SK-N-SH treated with all-trans-retinoic acid at 6 μM for 48 hours (cell line): ENCODE results near the gene SMKR1.

ENCODE experiments used
- GLIS3 ChIP-seq: fragments of 250-450 bp; sonication (Bioruptor Pico); IDR thresholded peaks from 2 replicates; pipeline ENCODE4 v1.5.0; 2020; ENCODE audit warnings: mild to moderate bottlenecking, moderate library complexity
- OSR1 ChIP-seq: fragments of 250-450 bp; sonication (Bioruptor Pico); IDR thresholded peaks from 2 replicates; pipeline ENCODE4 v1.8.0; 2022; ENCODE audit warnings: moderate library complexity, mild to moderate bottlenecking, inconsistent platforms
- TOX ChIP-seq: fragments of 250-450 bp; sonication (Bioruptor Pico); IDR thresholded peaks from 2 replicates; pipeline ENCODE4 v1.8.0; 2021; ENCODE audit warnings: mild to moderate bottlenecking, moderate library complexity, borderline replicate concordance
- ZFP3 ChIP-seq: fragments of 250-450 bp; sonication (Bioruptor Pico); IDR thresholded peaks from 2 replicates; pipeline ENCODE4 v1.5.0; 2020; ENCODE audit warnings: mild to moderate bottlenecking, moderate library complexity
- ZFP30 ChIP-seq: fragments of 450-650 bp; formaldehyde crosslinking; IDR thresholded peaks from 2 replicates; pipeline ENCODE4 v1.5.0; 2022; ENCODE audit warnings: mild to moderate bottlenecking, moderate library complexity
- ZNF70 ChIP-seq: fragments of 450-650 bp; formaldehyde crosslinking; IDR thresholded peaks from 2 replicates; pipeline ENCODE4 v1.5.0; 2020; ENCODE audit warnings: mild to moderate bottlenecking, moderate library complexity
- TF ChIP-seq, protein P1 (sequence below): fragments of 250-450 bp; sonication (Bioruptor Pico); IDR thresholded peaks from 2 replicates; pipeline ENCODE4 v1.8.0; 2020; ENCODE audit warnings: mild to moderate bottlenecking, moderate library complexity, borderline replicate concordance
- TF ChIP-seq, protein P2 (sequence below): fragments of 250-450 bp; sonication (Bioruptor Pico); IDR thresholded peaks from 2 replicates; pipeline ENCODE4 v1.5.1; 2021; ENCODE audit warnings: mild to moderate bottlenecking, moderate library complexity
- TF ChIP-seq, protein P3 (sequence below): fragments of 250-450 bp; sonication (Bioruptor Pico); IDR thresholded peaks from 2 replicates; pipeline ENCODE4 v1.5.1; 2020; ENCODE audit warnings: low read depth, mild to moderate bottlenecking, moderate library complexity

DNA sequence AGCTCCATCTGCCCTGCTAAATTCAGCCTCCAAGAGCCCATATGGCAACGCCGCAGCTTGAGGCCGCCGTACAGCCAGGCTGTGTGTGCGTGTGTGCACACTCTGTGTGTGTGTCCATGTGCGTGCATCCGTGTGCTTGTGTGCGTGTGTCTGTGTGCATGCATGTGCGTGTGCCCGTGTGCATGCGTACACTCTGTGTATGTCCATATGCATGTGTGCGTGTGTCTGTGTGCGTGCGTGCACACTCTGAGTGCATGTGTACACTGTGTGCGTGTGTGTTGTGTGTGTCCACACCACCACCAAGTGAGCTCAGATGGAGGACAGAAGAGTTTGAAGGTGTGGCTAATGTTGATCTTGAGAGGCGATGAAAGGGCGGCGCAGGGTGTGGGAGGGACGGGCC, 30.0 kb downstream of the SMKR1 start:
- TF ChIP-seq, protein P1, sequence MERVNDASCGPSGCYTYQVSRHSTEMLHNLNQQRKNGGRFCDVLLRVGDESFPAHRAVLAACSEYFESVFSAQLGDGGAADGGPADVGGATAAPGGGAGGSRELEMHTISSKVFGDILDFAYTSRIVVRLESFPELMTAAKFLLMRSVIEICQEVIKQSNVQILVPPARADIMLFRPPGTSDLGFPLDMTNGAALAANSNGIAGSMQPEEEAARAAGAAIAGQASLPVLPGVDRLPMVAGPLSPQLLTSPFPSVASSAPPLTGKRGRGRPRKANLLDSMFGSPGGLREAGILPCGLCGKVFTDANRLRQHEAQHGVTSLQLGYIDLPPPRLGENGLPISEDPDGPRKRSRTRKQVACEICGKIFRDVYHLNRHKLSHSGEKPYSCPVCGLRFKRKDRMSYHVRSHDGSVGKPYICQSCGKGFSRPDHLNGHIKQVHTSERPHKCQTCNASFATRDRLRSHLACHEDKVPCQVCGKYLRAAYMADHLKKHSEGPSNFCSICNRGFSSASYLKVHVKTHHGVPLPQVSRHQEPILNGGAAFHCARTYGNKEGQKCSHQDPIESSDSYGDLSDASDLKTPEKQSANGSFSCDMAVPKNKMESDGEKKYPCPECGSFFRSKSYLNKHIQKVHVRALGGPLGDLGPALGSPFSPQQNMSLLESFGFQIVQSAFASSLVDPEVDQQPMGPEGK (CRISPR knock-in tag) = no peak
- no peak for TF ChIP-seq TOX
- TF ChIP-seq OSR1 = no peak
- TF ChIP-seq, protein P2, sequence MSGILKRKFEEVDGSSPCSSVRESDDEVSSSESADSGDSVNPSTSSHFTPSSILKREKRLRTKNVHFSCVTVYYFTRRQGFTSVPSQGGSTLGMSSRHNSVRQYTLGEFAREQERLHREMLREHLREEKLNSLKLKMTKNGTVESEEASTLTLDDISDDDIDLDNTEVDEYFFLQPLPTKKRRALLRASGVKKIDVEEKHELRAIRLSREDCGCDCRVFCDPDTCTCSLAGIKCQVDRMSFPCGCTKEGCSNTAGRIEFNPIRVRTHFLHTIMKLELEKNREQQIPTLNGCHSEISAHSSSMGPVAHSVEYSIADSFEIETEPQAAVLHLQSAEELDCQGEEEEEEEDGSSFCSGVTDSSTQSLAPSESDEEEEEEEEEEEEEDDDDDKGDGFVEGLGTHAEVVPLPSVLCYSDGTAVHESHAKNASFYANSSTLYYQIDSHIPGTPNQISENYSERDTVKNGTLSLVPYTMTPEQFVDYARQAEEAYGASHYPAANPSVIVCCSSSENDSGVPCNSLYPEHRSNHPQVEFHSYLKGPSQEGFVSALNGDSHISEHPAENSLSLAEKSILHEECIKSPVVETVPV (CRISPR knock-in tag) = no peak
- no peak for TF ChIP-seq ZFP3 (CRISPR knock-in tag)
- TF ChIP-seq, protein P3, sequence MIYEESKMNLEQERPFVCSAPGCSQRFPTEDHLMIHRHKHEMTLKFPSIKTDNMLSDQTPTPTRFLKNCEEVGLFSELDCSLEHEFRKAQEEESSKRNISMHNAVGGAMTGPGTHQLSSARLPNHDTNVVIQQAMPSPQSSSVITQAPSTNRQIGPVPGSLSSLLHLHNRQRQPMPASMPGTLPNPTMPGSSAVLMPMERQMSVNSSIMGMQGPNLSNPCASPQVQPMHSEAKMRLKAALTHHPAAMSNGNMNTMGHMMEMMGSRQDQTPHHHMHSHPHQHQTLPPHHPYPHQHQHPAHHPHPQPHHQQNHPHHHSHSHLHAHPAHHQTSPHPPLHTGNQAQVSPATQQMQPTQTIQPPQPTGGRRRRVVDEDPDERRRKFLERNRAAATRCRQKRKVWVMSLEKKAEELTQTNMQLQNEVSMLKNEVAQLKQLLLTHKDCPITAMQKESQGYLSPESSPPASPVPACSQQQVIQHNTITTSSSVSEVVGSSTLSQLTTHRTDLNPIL (CRISPR knock-in tag) = no peak
- TF ChIP-seq ZFP30 = no peak
- TF ChIP-seq ZNF70 (CRISPR knock-in tag) = no peak
- no peak for TF ChIP-seq GLIS3
